Measurements from ENCODE around the gene FLT4. TPM values are rescaled to one million over a fixed set of nuclear protein-coding genes. Genes with fewer than 3 reads are reported as not detected.

FLT4 gene
- total and polyA plus RNA-seq, 8 donors, result 0.79 to 6.8 (median 2.1) TPM

DNA sequence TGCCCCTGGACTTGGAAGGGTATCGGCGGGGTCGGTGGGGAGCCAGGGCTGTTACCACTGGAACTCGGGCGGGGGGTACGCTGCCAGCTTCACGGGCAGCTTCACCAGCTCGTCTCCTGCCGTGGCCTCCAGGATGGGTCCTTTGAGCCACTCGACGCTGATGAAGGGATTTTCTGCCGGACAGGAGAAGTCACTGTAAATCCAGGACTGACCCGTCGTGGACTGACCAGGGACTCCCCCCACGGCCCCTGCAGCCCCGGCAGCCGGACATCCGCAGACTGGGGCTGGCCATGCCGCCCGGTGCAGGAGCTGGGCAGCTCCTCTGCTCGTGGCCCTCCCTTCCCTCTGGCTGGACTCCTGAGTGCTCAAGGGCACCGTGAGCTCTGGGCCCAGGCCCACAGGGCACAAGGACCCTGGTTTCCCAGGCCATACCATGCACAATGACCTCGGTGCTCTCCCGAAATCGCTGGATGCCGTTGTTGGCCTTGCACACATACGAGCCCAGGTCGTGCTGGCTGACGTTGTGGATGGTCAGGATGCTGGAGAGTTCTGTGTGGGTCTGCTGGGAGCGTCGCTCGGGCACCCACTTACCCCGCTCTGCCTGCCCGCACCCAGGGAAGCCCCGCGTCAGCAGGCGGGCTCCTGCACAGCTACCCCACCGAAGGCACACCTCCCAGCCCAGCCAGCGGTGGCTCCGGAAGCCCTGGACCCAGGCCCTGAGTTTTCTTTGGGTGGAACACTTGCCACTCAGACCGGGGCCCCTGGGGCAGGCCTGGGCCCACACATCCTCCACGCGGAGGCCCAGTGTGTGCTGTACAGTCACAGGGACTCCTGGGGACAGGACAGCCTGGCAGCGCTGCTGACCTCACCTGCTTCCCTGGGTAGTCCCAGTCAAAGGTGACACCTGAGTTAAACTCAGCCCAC, 20.3 kb downstream of the FLT4 start:
- H3K4me3 ChIP-seq, result no peak overlapping the region
- WGBS, 2 donors, result 68 to 77% methylated on average over 44 of the region's 44 CpGs
- no peak overlapping the region for H3K27ac ChIP-seq
- no peaks in the 10 kb centered on the region for H3K27me3 ChIP-seq
- H3K36me3 ChIP-seq, result no peaks in the 10 kb centered on the region
- no peak for FAIRE-seq
- TF ChIP-seq CTCF (IDR thresholded peaks at IDR 0.05), result no peak
- peak in 2 of 6 donors; percentile 9 to 53 for DNase-seq
- ATAC-seq, result no peak
- H3K4me1 ChIP-seq, result no peaks in the 10 kb centered on the region
- H3K9me3 ChIP-seq, result no peaks in the 10 kb centered on the region
- intact Hi-C loops (cut with DNase I), result no loop called here

- TF ChIP-seq CTCF (IDR thresholded peaks at IDR 0.05), result no peak
- Histone ChIP-seq H3K36me3 (no peaks in the 10 kb centered on the region), H3K4me3 (no peak overlapping the region), H3K4me1 (no peaks in the 10 kb centered on the region), H3K27ac (no peak overlapping the region), H3K9me3 (no peaks in the 10 kb centered on the region), H3K27me3 (no peaks in the 10 kb centered on the region)
- ATAC-seq (no peak), DNase-seq (peak in 2 of 6 donors; percentile 4 to 30), FAIRE-seq (no peak)
- 68 to 76% methylated on average over 14 of the region's 14 CpGs for WGBS, 2 donors
- intact Hi-C loops (cut with DNase I), result no loop called here
Measured at GRCh38 chr5:180628211-180628610, 21.2 kb downstream of the FLT4 start.

- FAIRE-seq (no peak), DNase-seq (peak in 2 of 6 donors; percentile 7 to 28)
Measured at GRCh38 chr5:180627386-180628120, 21.8 kb downstream of the FLT4 start.

GRCh38 chr5:180626661-180627385, 22.6 kb downstream of the FLT4 start:
- Histone ChIP-seq H3K4me1 (no peaks in the 10 kb centered on the region), H3K27me3 (no peaks in the 10 kb centered on the region), H3K36me3 (no peaks in the 10 kb centered on the region), H3K4me3 (no peak overlapping the region), H3K27ac (no peak overlapping the region), H3K9me3 (no peaks in the 10 kb centered on the region)
- DNase-seq (peak in 2 of 6 donors; percentile 6 to 53), FAIRE-seq (no peak), ATAC-seq (no peak)
- 60 to 70% methylated on average over 15 of the region's 15 CpGs for WGBS, 2 donors
- no peak for TF ChIP-seq CTCF (IDR thresholded peaks at IDR 0.05)
- intact Hi-C loops (cut with DNase I), result no loop called here

More at GRCh38 chr5:180627386-180628120, 21.8 kb downstream of the FLT4 start:
- Histone ChIP-seq H3K27ac (no peak overlapping the region), H3K4me3 (no peak overlapping the region), H3K27me3 (no peaks in the 10 kb centered on the region), H3K4me1 (no peaks in the 10 kb centered on the region), H3K36me3 (no peaks in the 10 kb centered on the region), H3K9me3 (no peaks in the 10 kb centered on the region)
- TF ChIP-seq CTCF (IDR thresholded peaks at IDR 0.05), result no peak
- 72 to 81% methylated on average over 12 of the region's 12 CpGs for WGBS, 2 donors
- no peak for ATAC-seq
- intact Hi-C loops (cut with DNase I), result no loop called here

Measured in pancreas (tissue), 10 donors.